Aorta (tissue), 5 donors: ENCODE measurements around the gene CCDC92. TPM values are rescaled to one million over a fixed set of nuclear protein-coding genes. Genes with fewer than 3 reads are reported as not detected.
A peak's percentile ranks its signal among the peaks of the same experiment; 100 is the strongest.

Experiments
- ATAC-seq: fragments of 200-7000 bp; cut with Tn5 transposase; one replicate; pipeline ENCODE4 v1.9.1; 2022; ENCODE audit warnings: moderate library complexity; ENCODE audit not compliant: low FRiP score
- DNase-seq, 2 donors: peaks; one replicate each; pipeline ENCODE4 v3.0.0-alpha.2; 2020
- H3K27ac ChIP-seq, 2 donors: one replicate each; pipeline ENCODE4 v1.5.1; 2013; ENCODE audit warnings: low read length in 2 of 2, mild to moderate bottlenecking in 2 of 2, moderate library complexity in 2 of 2, control low read depth in 1 of 2, inconsistent platforms in 1 of 2, low read depth in 1 of 2
- H3K27me3 ChIP-seq, 2 donors: one replicate each; pipeline ENCODE4 v1.6.1; 2013; ENCODE audit warnings: control low read depth in 1 of 2, low read length in 1 of 2, mild to moderate bottlenecking in 1 of 2, moderate library complexity in 1 of 2; ENCODE audit not compliant: insufficient read depth in 2 of 2, control insufficient read depth in 1 of 2
- H3K36me3 ChIP-seq, 2 donors: one replicate each; pipeline ENCODE4 v1.6.1; 2013; ENCODE audit warnings: control low read depth in 1 of 2, low read length in 1 of 2, mild to moderate bottlenecking in 1 of 2; ENCODE audit not compliant: insufficient read depth in 2 of 2, control insufficient read depth in 1 of 2
- H3K4me1 ChIP-seq, 2 donors: one replicate each; pipeline ENCODE4 v1.6.1; 2013; ENCODE audit warnings: low read length in 2 of 2, control low read depth in 1 of 2, mild to moderate bottlenecking in 1 of 2, moderate library complexity in 1 of 2; ENCODE audit not compliant: insufficient read depth in 2 of 2, control insufficient read depth in 1 of 2
- H3K4me3 ChIP-seq, 2 donors: one replicate each; pipeline ENCODE4 v1.5.1; 2013; ENCODE audit warnings: low read length in 2 of 2, control low read depth in 1 of 2, mild to moderate bottlenecking in 1 of 2
- H3K9me3 ChIP-seq: one replicate; pipeline ENCODE4 v1.6.1; 2013; ENCODE audit warnings: mild to moderate bottlenecking, low read length; ENCODE audit not compliant: control insufficient read depth
- WGBS, 2 donors: extraction: QIAGEN DNeasy Blood & Tissue Kit; methylation state at CpG; one replicate each; pipeline ENCODE4 v1.1.7; 2013; 5-methylcytosine and 5-hydroxymethylcytosine counted together
- intact Hi-C, 2 donors: fragments of 100-400 bp; cut with DNase I; formaldehyde crosslinking; loops; one replicate each; pipeline versions ENCODE4 v1.14.2 to v1.15.0; 2022
- polyA plus RNA-seq, 2 donors: library from polyadenylated mRNA; stranded (reverse); fragments of 200-250 nt; gene quantifications; one replicate each; pipeline ENCODE4 v1.2.3, GENCODE V29; 2013
- total RNA-seq, 2 donors: library from RNA; stranded (reverse); fragmentation: NEBNext Ultra II Directional; extraction: Animal tissue kit (Norgen Biotek cat#: 25700); gene quantifications; one replicate each; pipeline ENCODE4 v1.2.1, GENCODE V29; 2021
- donor health status: healthy with polysubstance abuse.
- donor health status: Bipolar disorder and iron deficiency.
- donor health status: DM: no; HTN: no; CAD: no.
- donor health status: DM: no; HTN: no; CAD: no.
- donor health status: DM: yes; HTN: yes; CAD: no.

The CCDC92 gene
- total and polyA plus RNA-seq, 4 donors = 46.3 to 70.8 (median 59.4) TPM

DNA sequence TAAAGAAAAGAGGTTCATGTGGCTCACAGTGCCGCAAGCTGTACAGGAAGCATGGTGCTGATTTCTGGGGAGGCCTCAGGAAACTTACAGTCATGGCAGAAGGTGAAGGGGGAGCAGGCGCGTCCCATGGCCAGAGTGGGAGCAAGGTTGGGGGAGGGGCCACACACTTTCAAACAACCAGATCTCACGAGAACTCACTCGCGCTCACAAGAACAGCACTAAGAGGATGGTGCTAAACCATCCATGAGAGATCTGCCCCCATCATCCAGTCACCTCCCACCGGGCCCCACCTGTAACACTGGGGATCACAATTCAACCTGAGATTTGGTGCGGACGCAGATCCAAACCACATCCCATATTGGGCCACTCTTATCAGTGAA is 80.5 kb downstream of the CCDC92 start:
- intact Hi-C loops = no loop called here
- H3K36me3 ChIP-seq = no peaks in the 10 kb centered on the region

DNA sequence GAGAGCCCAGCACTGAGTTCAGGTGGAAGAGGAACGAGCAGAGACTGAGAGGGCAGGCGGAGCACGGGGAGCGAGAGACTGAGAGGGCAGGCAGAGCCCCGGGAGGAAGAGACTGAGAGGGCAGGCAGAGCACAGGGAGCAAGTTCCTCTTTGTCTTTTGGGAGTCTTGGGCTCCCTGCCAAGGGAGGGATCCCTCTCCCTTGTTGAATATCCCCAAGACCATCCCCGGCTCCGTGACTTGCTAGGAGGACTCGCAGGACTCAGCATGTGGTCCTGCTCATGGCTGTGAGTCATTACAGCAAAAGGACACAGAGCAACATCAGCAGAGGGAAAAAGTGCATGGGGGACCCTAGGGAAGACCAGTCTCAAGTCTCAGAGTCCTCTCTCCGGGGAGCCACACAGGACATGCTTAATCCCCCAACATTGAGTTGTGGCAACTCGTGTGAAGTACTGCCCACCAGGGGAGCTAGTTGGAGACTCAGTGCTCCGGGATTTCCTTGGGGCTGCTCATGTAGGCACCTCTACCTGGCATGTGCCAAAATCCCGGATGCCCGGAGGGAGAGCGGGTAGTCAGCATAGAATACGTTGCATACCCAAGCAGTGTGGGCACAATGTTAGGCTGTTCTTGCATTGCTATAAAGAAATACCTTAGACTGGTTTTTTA is 81.0 kb downstream of the CCDC92 start:
- Histone ChIP-seq H3K9me3 (no peaks in the 10 kb centered on the region), H3K4me1 (no peaks in the 10 kb centered on the region), H3K4me3 (no peak overlapping the region), H3K36me3 (no peaks in the 10 kb centered on the region), H3K27me3 (no peaks in the 10 kb centered on the region), H3K27ac (no peak overlapping the region)
- 65 to 68% methylated on average over 15 of the region's 15 CpGs for WGBS, 2 donors
- intact Hi-C loops = no loop called here
- ATAC-seq (no peak), DNase-seq (peak in 1 of 2 donors; percentile 49)

More for the DNA sequence above, 80.5 kb downstream of the CCDC92 start:
- Histone ChIP-seq H3K4me3 (no peak overlapping the region), H3K9me3 (no peaks in the 10 kb centered on the region), H3K4me1 (no peaks in the 10 kb centered on the region), H3K27ac (no peak overlapping the region), H3K27me3 (no peaks in the 10 kb centered on the region)
- DNase-seq (peak in 1 of 2 donors; percentile 34), ATAC-seq (no peak)
- WGBS, 2 donors = 89 to 91% methylated on average over 9 of the region's 9 CpGs

DNA sequence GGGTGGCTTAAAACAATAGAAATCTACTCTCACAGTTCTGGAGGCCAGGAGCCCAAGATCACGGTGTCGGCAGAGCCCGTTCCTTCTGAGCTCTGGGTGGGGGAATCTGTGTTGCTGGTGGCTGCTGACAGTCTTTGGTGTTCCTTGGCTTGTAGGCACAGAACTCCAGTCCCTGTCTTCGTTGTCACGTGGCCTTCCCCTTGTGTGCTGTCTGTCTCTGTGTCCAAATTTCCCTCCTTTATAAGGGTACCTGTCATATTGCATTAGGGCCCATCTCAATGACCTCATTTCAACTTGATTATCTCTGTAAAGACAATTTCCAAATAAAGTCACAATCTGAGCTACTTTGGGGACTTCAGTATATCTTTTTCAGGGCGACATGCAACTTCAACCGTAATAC is 81.6 kb downstream of the CCDC92 start:
- intact Hi-C loops = no loop called here
- no peaks in the 10 kb centered on the region for H3K4me1 ChIP-seq
- no peaks in the 10 kb centered on the region for H3K36me3 ChIP-seq
- ATAC-seq (no peak), DNase-seq (peak in 1 of 2 donors; percentile 37)
- H3K27me3 ChIP-seq = no peaks in the 10 kb centered on the region
- H3K4me3 ChIP-seq = no peak overlapping the region
- WGBS, 2 donors = 84 to 88% methylated on average over 7 of the region's 7 CpGs
- H3K9me3 ChIP-seq = no peaks in the 10 kb centered on the region
- no peak overlapping the region for H3K27ac ChIP-seq

DNA sequence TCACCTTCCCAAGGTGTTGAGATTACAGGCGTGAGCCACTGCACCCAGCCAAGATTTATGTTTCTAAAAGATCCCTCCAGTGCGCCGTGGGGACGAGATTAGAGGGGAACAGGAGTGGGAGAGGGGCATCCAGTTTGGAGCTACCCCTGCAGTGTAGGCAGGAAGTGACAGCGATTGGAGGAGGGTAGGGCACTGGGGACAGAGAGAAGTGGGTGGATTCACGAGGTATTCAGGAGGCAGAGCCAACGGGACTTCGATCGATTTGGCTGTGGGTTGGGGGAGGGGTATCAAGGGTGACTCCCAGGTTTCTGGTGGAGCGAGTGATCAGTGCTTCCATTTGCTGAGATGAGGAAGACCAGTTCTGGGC is 82.1 kb downstream of the CCDC92 start:
- DNase-seq = peak in 1 of 2 donors; percentile 17
- H3K4me1 ChIP-seq = no peaks in the 10 kb centered on the region
- WGBS, 2 donors = 61% methylated on average over 10 of the region's 10 CpGs
- ATAC-seq = no peak
- no peak overlapping the region for H3K27ac ChIP-seq
- H3K36me3 ChIP-seq = no peaks in the 10 kb centered on the region
- intact Hi-C loops = no loop called here
- H3K4me3 ChIP-seq = no peak overlapping the region
- no peaks in the 10 kb centered on the region for H3K27me3 ChIP-seq
- H3K9me3 ChIP-seq = no peaks in the 10 kb centered on the region

DNA sequence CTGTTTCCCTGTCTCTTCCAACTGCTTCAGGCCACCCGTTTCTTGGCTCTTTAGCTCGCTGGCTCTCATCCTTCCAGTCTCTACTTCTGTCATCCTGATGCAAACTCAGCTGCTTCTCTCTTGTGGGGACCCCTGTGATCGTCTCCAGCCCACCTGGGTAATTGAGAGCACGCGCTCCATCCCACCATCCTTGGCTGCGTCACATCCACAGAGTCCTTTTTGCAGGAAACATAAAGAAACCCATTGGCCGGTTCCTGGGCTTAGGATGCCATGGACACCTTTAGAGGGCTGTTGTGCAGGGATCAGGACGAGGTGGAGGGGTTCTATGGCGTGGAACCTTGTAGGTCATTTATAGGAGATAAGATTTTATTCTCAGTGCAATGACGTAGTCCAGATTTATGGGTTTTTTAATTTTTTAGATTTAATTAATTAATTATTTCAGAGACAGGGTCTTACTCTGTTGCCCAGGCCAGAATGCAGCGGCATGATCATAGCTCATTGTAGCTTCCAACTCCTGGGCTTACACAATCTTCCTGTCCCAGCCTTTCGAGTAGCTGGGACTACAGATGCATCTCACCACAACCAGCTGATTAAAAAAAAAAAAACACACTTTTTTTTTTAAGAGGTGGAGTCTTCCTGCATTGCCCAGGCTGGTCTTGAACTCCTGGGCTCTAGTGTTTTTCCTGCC is 82.6 kb downstream of the CCDC92 start:
- H3K27ac ChIP-seq = no peak overlapping the region
- ATAC-seq = no peak
- H3K27me3 ChIP-seq = no peaks in the 10 kb centered on the region
- no peaks in the 10 kb centered on the region for H3K4me1 ChIP-seq
- no peaks in the 10 kb centered on the region for H3K9me3 ChIP-seq
- intact Hi-C loops = no loop called here
- no peaks in the 10 kb centered on the region for H3K36me3 ChIP-seq
- WGBS, 2 donors = 85 to 87% methylated on average over 12 of the region's 12 CpGs
- peak in 1 of 2 donors; percentile 40 for DNase-seq
- H3K4me3 ChIP-seq = no peak overlapping the region

DNA sequence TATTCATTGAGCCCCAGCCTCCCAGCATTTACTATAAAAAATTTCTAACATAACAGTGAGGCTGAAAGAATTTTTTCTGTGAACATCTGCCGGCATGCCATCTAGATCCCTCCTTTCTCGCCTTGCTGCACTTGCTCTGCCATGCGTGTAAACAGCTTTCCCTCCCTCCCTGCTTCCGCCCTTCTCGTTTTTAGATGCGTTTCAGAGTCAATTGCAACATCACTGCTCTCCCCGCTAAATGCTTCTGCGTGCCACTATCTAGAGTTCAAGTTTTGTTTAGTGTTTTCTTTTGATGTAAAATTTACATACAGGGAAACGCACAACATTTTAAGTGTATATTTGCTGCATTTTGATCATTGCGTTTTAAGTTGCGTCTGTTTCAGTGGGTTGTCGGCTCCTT is 83.6 kb downstream of the CCDC92 start:
- WGBS, 2 donors = 77 to 79% methylated on average over 12 of the region's 12 CpGs
- no peaks in the 10 kb centered on the region for H3K4me1 ChIP-seq
- H3K27me3 ChIP-seq = no peaks in the 10 kb centered on the region
- no peak overlapping the region for H3K4me3 ChIP-seq
- intact Hi-C loops = no loop called here
- peaks cover 2% of the 10 kb centered on the region for H3K9me3 ChIP-seq
- no peak for ATAC-seq
- H3K27ac ChIP-seq = no peak overlapping the region
- no peaks in the 10 kb centered on the region for H3K36me3 ChIP-seq
- peak in 1 of 2 donors; percentile 5 for DNase-seq

GRCh38 chr12:123886931-123887582 is 85.6 kb downstream of the CCDC92 start:
- ATAC-seq (no peak), DNase-seq (no peak)
- Histone ChIP-seq H3K4me3 (no peak overlapping the region), H3K4me1 (no peaks in the 10 kb centered on the region), H3K9me3 (peaks cover 2% of the 10 kb centered on the region), H3K27ac (no peak overlapping the region), H3K27me3 (no peaks in the 10 kb centered on the region), H3K36me3 (no peaks in the 10 kb centered on the region)
- 73% methylated on average over 22 of the region's 22 CpGs for WGBS, 2 donors
- intact Hi-C loops = no loop called here

- peak in 1 of 2 donors; percentile 24 for DNase-seq
- Histone ChIP-seq H3K27me3 (no peaks in the 10 kb centered on the region), H3K27ac (no peak overlapping the region), H3K36me3 (no peaks in the 10 kb centered on the region), H3K4me3 (no peak overlapping the region), H3K9me3 (peaks cover 2% of the 10 kb centered on the region), H3K4me1 (no peaks in the 10 kb centered on the region)
- no peak for ATAC-seq
- 88 to 90% methylated on average over 13 of the region's 13 CpGs for WGBS, 2 donors
- intact Hi-C loops = no loop called here
These were observed 86.4 kb downstream of the CCDC92 start for GRCh38 chr12:123886258-123886657.
